NCI-H1694 (cell line): ENCODE results near the gene PRKAA2.

ENCODE experiments used
- DNase-seq: peaks from one replicate; lab custom pipeline; 2025; lab: John Stamatoyannopoulos, UW

The PRKAA2 gene

DNA sequence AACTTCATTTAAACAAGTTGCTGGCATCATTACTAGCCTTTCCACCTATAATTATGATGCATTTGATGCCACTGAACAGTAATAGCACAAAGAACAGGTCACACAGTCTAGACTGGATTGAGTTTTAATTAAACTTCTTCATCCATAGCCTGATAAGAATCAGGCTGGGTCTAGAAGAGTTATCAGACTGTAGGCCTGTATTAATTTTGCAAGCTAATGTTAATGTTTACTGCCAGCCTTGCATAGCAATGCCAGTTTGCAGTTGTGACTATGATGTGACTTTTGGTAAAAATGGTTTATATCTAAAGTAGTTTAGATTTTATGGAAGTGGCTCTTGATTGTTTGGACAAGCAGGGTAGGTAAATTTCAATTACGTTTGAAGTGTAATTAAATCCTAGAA, 68.0 kb downstream of the PRKAA2 start:
- no peak for DNase-seq

- DNase-seq, result no peak
Observed at GRCh38 chr1:56715156-56715555, 70.0 kb downstream of the PRKAA2 start.

GRCh38 chr1:56719171-56719570, 74.1 kb downstream of the PRKAA2 start:
- DNase-seq, result peak; percentile 27

DNA sequence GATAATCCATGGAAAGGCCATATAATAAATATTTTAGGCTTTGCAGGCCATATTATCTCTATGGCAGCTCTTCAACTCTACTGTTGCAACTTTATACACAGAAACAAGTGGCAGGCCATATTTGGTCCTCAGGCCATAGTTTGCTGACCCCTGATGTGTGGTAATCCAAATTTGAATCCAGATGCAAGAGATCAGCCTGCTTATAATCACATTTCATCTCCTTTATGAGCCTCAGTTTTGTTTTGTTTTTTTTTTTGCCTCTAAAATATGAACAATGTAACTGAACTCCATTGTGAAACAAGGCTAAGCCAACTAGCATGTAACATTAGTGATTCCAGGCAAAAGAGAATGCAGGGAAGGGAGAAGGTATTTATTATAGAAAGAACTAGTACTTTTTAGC, 81.6 kb downstream of the PRKAA2 start:
- no peak for DNase-seq

DNA sequence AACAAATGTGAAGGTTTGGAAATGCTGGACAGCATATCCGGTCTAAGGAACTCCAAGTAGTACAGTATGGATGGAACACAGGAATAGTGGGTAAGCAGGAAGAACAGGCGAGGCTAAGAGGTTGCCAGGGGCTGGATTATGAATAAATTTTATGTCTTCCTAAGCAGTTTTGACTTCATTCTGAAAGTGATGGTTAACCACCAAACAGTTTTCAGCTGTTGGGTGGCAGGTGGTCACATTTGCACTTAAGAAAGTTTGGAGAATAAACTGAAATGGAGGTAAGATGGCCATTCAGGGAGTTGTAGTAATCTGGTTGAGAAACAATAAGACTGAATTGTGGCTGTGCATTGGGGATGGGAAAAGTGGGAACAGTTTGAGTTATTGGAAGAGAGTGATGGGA, 83.8 kb downstream of the PRKAA2 start:
- DNase-seq, result no peak

- no peak for DNase-seq
Observed at GRCh38 chr1:56745231-56745630, 100.1 kb downstream of the PRKAA2 start.

DNA sequence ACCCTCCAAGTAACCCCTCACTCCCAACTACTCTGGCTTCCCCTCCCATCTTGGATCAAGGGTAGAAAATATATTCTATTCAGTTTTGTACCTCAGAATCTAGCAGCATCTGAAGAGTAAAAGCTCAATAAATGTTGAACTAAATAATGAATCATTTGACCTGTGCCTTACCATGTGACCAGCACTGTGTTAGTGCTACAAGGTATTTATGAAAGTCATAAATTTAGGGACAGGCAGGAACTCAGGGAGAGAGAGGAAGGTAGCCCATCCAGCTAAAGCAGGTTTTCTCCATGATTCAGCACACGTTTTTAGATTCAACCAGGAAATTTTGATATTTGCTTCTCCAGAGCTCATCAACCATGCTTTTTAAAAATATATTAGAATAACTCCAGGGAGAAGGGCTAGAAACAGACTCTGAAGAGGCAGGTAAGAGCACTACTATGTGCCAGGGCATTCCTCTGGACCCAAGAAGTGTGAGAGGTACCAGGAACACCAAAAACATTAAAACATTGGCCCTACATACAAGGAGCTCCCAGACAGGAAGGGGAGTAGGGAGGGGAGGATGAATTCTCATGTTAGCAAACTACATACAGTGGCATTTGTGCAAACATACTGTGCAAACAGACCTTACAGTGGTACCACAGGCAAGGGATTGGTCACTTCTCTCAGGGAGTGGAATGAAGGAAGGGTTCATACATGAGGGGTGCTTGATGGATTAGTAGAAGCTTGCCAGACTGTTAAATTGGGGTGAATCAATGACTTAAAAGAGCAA, 109.8 kb downstream of the PRKAA2 start:
- no peak for DNase-seq

- DNase-seq, result no peak
Observed at GRCh38 chr1:56755911-56756310, 110.8 kb downstream of the PRKAA2 start.

GRCh38 chr1:56758135-56758534, 113.0 kb downstream of the PRKAA2 start:
- no peak for DNase-seq

- no peak for DNase-seq
Observed at GRCh38 chr1:56758794-56759193, 113.7 kb downstream of the PRKAA2 start.
